ENCODE data around the gene P2RY14.

Gene P2RY14

GRCh38 chr3:151214459-151214858 lies 63.9 kb downstream of the P2RY14 start:
- DNase-seq (ENCODE audit: extremely low read depth, insufficient read length): no peak
- Histone ChIP-seq H3K27me3 (replicated peaks; ENCODE audit: control insufficient read depth, insufficient read depth, low read length) (no peaks in the 10 kb centered on the region; the same call in 1 of the 2 replicates), H3K36me3 (ENCODE audit: control insufficient read depth, insufficient read depth, low read length) (no peaks in the 10 kb centered on the region), H3K4me3 (replicated peaks; ENCODE audit: low read depth, low read length) (no peak overlapping the region)
- no peak for TF ChIP-seq CTCF (IDR thresholded peaks at IDR 0.05; ENCODE audit: insufficient read depth, low read length, poor library complexity, severe bottlenecking)

- Histone ChIP-seq H3K27me3 (replicated peaks; ENCODE audit: control insufficient read depth, insufficient read depth, low read length) (no peaks in the 10 kb centered on the region; the same call in 1 of the 2 replicates), H3K36me3 (ENCODE audit: control insufficient read depth, insufficient read depth, low read length) (no peaks in the 10 kb centered on the region), H3K4me3 (replicated peaks; ENCODE audit: low read depth, low read length) (no peak overlapping the region)
- no peak for DNase-seq (ENCODE audit: extremely low read depth, insufficient read length)
- no peak for TF ChIP-seq CTCF (IDR thresholded peaks at IDR 0.05; ENCODE audit: insufficient read depth, low read length, poor library complexity, severe bottlenecking)
These were observed 64.5 kb downstream of the P2RY14 start for GRCh38 chr3:151213881-151214280.

GRCh38 chr3:151213151-151213550 lies 65.2 kb downstream of the P2RY14 start:
- no peak for DNase-seq (ENCODE audit: extremely low read depth, insufficient read length)
- TF ChIP-seq CTCF (IDR thresholded peaks at IDR 0.05; ENCODE audit: insufficient read depth, low read length, poor library complexity, severe bottlenecking): no peak
- no peak overlapping the region for H3K4me3 ChIP-seq (replicated peaks; ENCODE audit: low read depth, low read length)

GRCh38 chr3:151210676-151211381 lies 67.5 kb downstream of the P2RY14 start:
- Histone ChIP-seq H3K27me3 (replicated peaks; ENCODE audit: control insufficient read depth, insufficient read depth, low read length) (no peaks in the 10 kb centered on the region; the same call in 1 of the 2 replicates), H3K36me3 (ENCODE audit: control insufficient read depth, insufficient read depth, low read length) (no peaks in the 10 kb centered on the region), H3K4me3 (replicated peaks; ENCODE audit: low read depth, low read length) (no peak overlapping the region)
- DNase-seq (ENCODE audit: extremely low read depth, insufficient read length): no peak
- no peak for TF ChIP-seq CTCF (IDR thresholded peaks at IDR 0.05; ENCODE audit: insufficient read depth, low read length, poor library complexity, severe bottlenecking)

More at GRCh38 chr3:151213151-151213550, 65.2 kb downstream of the P2RY14 start:
- Histone ChIP-seq H3K27me3 (replicated peaks; ENCODE audit: control insufficient read depth, insufficient read depth, low read length) (no peaks in the 10 kb centered on the region; the same call in 1 of the 2 replicates), H3K36me3 (ENCODE audit: control insufficient read depth, insufficient read depth, low read length) (no peaks in the 10 kb centered on the region)

GRCh38 chr3:151209654-151210053 lies 68.7 kb downstream of the P2RY14 start:
- Histone ChIP-seq H3K36me3 (ENCODE audit: control insufficient read depth, insufficient read depth, low read length) (no peaks in the 10 kb centered on the region), H3K27me3 (replicated peaks; ENCODE audit: control insufficient read depth, insufficient read depth, low read length) (no peaks in the 10 kb centered on the region), H3K4me3 (replicated peaks; ENCODE audit: low read depth, low read length) (no peak overlapping the region)
- no peak for DNase-seq (ENCODE audit: extremely low read depth, insufficient read length)
- no peak for TF ChIP-seq CTCF (IDR thresholded peaks at IDR 0.05; ENCODE audit: insufficient read depth, low read length, poor library complexity, severe bottlenecking)

All from GM06990 (cell line).